ENCODE results near the gene KATNAL1. TPM values are rescaled to one million over a fixed set of nuclear protein-coding genes. Genes with fewer than 3 reads are reported as not detected.

Gene KATNAL1
- total and polyA plus RNA-seq, 2 donors: 12.3 to 56.4 TPM

GRCh38 chr13:30153545-30154426, 153.6 kb downstream of the KATNAL1 start:
- 56% methylated on average over 35 of the region's 35 CpGs for WGBS
- Histone ChIP-seq H3K27ac (ENCODE audit: low read depth) (no peak overlapping the region), H3K4me1 (ENCODE audit: insufficient read depth) (no peaks in the 10 kb centered on the region), H3K4me3 (ENCODE audit: low read depth, low read length) (no peak overlapping the region), H3K36me3 (ENCODE audit: insufficient read depth) (no peaks in the 10 kb centered on the region)
- DNase-seq (ENCODE audit: extremely low spot score): no peak

Small RNA genes within 50 kb of the gene (small RNA-seq; reads per million reads assigned to genes)
- gene RNU6-64P: not detected

Other genes with a start within 250 kb of the KATNAL1 start
- 0.21 TPM for gene UBE2L5, start 114.9 kb upstream of the KATNAL1 start, total RNA-seq
- gene UBE2L5, start 114.9 kb upstream of the KATNAL1 start, polyA plus RNA-seq: 0.20 TPM
- 415 TPM for gene HMGB1, start 158.4 kb upstream of the KATNAL1 start, total RNA-seq
- gene HMGB1, start 158.4 kb upstream of the KATNAL1 start, polyA plus RNA-seq: 470 TPM

Data from urinary bladder (tissue), 4 donors.